Activated T-cell treated with anti-CD3 and anti-CD28 coated beads for 48 hours (primary cell): ENCODE data around the gene CHRNB4.
"Not testable (repeated sequence)": the region's sequence is repeated elsewhere in the genome, so short reads cannot be mapped to it uniquely, and the experiment has no call there.

Experiments used
- DNase-seq: peaks from one replicate; pipeline ENCODE4 v3.0.0-alpha.2; 2020; ENCODE audit warnings: low read depth

CHRNB4 gene

GRCh38 chr15:78641102-78641748, at the start of gene CHRNB4:
TSS of gene CHRNB4 (minus strand) at chr15:78641210. CDS start at chr15:78641133, 77 bp downstream.
- DNase-seq = no peak

- DNase-seq = no peak
Observed at GRCh38 chr15:78689626-78690025, 48.6 kb upstream of the CHRNB4 start.

GRCh38 chr15:78685925-78686324, 44.9 kb upstream of the CHRNB4 start:
- DNase-seq = no peak

- DNase-seq = no peak
Observed at GRCh38 chr15:78685159-78685921, 44.3 kb upstream of the CHRNB4 start.

- no peak for DNase-seq
Observed at GRCh38 chr15:78684657-78685056, 43.6 kb upstream of the CHRNB4 start.

GRCh38 chr15:78683599-78683998, 42.6 kb upstream of the CHRNB4 start:
- not testable (repeated sequence) for DNase-seq

- DNase-seq = no peak
Observed at GRCh38 chr15:78682693-78683410, 41.8 kb upstream of the CHRNB4 start.

GRCh38 chr15:78682004-78682651, 41.1 kb upstream of the CHRNB4 start:
- no peak for DNase-seq

- no peak for DNase-seq
Observed at GRCh38 chr15:78681281-78682003, 40.4 kb upstream of the CHRNB4 start.

- DNase-seq = no peak
Observed at GRCh38 chr15:78680431-78681075, 39.5 kb upstream of the CHRNB4 start.

- no peak for DNase-seq
Observed at GRCh38 chr15:78679089-78679511, 38.1 kb upstream of the CHRNB4 start.

GRCh38 chr15:78676424-78677110, 35.6 kb upstream of the CHRNB4 start:
- DNase-seq = no peak

- no peak for DNase-seq
Observed at GRCh38 chr15:78675617-78676360, 34.8 kb upstream of the CHRNB4 start.

GRCh38 chr15:78675206-78675605, 34.2 kb upstream of the CHRNB4 start:
- DNase-seq = no peak

- DNase-seq = no peak
Observed at GRCh38 chr15:78673917-78674444, 33.0 kb upstream of the CHRNB4 start.

- DNase-seq = no peak
Observed at GRCh38 chr15:78673476-78673875, 32.5 kb upstream of the CHRNB4 start.

GRCh38 chr15:78672285-78673014, 31.4 kb upstream of the CHRNB4 start:
- no peak for DNase-seq

- no peak for DNase-seq
Observed at GRCh38 chr15:78671626-78672211, 30.7 kb upstream of the CHRNB4 start.

GRCh38 chr15:78668987-78669386, 28.0 kb upstream of the CHRNB4 start:
- DNase-seq = no peak
